GM19023 (cell line): Measurements from ENCODE around the gene PURA.

Experiments used
- ATAC-seq: cut with Tn5 transposase; IDR thresholded peaks from one replicate; pipeline ENCODE4 v1.9.1; 2021; ENCODE audit warnings: mild to moderate bottlenecking, moderate library complexity; ENCODE audit not compliant: unreplicated experiment

PURA gene

DNA sequence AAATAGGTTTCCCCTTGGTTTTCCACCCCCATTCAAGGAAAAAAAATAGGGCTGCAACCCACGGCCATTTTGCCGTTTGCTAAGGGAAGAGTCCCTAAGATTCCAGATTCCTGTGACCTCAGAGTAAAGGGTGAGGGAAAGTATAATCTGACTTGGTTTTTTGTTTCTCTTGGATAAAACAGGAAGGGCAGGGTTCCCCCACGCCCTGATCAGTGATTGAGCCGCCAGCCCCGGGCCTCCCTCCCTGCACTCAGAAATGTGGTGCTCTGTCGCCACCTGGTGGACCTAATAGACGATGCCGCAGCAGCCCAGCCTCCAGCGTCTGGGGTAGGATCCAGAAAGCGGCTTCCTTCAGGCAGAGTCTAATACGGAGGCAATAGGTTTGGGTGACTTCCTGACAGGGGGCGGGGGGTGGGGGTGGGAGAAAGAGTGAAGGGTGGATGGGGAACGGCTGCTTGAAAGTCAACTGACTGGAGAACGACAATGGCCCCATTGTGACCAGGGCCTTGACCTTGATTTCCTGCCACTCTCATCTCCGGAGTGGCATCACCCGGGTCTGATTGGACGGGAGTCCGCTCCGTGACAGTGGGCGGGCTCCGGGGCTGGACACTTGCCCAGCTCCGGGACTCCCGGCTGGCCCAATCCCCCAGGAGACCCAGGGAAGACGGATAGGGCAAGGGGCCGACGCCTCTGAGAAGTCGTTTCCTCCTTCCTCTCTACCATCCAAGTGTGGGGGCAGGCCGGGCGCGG is 43.3 kb downstream of the PURA start:
- ATAC-seq: peak; percentile 95

DNA sequence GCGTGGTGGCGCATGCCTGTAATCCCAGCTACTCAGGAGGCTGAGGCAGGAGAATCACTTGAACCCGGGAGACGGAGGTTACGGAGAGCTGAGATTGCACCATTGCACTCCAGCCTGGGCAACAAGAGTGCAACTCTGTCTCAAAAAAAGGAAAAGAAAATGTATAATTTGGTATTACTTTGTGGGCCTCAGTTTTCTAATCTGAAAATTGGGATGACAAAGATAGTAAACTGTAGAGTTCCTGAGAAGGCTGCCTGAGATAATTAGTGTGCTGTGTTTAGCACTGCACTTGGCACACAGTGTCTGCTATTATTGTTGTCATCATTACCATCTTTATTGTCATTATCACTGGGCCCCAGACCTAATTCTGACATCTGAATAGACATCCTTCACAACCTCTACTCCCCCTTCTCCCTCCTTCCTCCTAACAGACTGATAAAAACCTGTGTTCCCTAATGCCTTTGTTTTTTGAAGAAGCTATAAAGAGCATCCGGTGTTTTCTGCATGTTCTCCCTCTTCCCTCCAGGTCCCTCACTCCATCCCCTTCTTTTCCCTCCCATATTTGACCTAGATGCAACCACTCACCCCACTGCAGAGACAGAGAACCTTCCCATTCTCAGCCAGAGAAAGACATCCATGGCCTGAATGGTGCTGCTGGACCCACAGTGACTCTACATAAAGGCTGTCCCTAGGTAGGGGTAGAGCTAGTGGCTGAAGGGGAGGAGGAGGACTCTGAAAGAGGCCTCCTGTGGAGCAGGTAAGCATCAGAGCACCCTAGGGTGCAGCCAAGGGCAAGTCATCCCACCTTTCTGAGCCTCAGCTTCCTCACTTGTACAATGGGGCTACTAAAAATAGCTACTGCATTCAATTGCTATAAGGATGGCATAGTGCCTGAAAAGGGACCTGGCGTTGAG is 45.4 kb downstream of the PURA start:
- no peak for ATAC-seq

DNA sequence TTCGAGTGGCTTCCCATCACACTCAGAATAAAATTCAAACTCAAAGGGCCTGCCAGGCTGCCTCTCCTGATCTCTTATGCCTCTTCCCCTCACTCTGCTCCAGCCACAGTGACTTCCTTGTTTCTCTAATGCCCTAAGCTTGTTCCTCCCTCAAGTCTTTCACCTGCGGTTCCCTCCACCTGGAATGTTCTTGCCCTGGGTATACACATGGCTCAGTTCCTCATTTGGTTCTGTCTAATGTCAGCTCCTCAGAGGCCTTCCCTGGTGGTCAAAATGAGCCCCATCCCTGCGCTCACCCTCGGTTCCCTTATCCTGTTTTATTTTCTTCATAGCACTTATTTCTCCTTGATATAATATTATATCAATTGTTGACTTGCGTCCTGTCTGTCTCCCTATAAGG is 48.4 kb downstream of the PURA start:
- no peak for ATAC-seq

DNA sequence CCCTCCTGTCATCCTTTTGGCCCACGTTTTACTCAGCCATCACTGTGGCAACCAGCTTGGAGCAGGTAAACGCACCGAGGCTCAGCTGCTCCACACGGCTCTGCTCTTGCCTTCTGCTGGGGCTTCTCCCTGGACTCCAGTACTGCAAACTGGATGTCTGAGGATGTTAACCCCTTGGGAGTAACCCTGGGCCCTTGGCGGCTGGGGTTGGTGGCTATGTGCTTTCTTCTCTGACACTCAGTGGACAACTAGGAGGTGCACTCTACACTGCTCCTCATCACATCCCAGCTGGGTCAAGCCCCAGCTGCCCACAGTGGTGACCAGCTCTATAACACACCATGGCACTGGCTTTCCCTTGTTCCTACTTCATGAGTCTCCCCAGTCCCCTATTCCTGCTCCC is 48.9 kb downstream of the PURA start:
- ATAC-seq: no peak

DNA sequence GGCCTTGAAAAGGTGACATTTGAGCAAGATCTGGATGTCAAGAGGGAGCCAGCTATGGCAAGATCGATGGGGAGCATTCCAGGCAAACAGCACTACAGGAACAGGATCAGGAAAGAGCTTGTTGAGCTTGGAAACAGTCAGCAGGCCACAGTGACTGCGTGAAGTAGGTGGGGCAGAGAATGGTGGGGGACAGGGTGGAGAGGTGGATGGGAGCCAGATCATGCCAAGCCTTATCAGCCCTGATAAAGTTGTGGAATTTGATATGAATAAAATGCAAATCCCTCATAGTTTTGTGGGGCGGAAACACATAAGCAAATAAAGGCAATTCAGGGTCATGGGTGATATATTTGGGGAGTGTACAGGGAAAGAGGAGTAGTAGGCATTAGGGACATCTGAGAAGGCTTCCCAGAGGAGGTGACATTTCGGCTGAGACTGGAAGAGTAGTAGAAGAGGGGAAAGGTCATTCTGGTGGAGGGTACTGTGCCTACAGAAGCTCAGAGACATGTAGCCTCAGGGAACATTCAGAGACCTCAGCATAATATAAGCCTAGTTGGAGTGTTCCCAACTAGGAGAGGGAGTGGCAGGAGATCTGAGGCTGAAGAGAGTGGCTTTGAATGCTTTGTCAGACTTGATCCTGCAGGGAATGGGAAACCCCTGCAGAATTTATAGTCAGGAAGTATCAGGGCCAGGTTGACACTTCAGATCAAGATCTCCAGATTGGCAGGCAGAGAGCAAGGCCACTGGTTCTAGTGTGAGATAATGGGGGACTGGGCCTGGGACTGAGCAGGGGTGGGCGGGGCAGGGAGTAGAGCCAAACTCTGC is 51.4 kb downstream of the PURA start:
- ATAC-seq: no peak

DNA sequence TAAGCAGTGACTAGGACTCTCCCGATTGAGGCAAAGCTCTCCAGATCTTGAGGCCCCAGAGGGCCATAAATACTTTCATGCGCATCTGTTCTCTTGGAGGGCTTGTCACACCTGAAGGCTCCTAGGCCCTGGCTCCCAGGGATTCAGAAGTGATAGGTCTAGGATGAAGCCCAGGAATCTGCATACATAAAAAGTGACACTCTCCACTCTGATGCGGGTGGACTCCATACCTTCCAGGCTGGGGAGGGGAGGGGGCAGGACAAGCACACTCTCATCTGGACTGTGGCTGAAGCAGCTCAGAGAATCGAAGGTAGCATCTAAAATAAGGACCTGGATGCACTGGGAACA is 52.0 kb downstream of the PURA start:
- ATAC-seq: no peak

DNA sequence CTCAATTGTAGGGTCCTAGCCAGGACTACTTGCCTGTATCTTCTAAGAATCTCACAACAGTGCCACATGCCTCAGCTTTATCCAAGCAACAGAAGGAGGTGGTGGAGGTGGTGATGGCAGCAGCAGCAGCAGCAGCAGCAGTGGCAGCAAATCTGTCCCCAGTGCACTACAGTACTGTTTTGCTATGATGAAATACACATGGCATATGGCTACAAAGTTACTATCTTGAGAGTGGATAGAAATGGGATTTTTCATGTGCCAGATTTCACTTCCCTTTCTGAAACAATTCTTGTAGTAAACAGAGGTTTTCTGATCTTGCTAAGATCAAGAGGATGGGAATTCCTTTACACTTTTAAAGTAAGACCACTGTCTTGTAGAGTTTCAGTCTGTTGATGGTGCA is 53.0 kb downstream of the PURA start:
- ATAC-seq: no peak

DNA sequence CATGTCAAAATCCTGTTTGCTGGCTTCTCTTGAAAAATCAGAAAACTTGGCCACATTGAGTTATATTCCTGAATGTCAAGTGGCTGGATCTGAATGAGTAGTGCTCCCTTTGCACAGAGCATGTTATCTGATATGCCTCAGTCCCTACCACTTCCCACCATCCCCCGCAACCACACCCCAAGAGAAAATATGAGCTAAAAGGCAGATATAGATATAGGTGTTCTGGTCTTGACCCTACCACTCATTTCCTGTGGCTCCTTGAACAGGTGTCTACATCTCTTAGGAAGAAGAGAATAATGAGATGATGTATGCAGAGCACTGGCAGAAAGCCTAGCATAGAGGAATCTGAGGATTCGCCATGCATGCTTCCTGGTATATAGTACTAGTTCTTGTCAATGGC is 54.5 kb downstream of the PURA start:
- ATAC-seq: no peak

DNA sequence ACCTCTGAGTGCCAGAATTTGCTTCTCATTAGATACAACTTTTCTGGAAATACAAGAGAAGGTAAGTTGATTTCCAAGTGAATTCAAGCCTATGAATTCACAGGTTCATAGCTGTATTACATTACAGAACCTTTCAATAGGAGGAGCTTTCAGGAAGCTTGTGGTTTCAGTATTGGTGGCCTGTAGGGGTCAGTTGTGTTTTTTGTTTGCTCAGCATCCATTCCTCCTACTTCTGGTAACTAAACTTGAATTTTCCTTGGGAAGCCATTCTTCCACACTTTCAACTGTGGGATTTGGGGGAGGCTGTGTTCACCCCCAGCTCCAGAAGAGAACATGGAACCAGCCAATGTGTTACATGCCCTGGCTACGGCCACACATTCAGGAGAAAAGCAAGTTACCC is 55.5 kb downstream of the PURA start:
- ATAC-seq: no peak

DNA sequence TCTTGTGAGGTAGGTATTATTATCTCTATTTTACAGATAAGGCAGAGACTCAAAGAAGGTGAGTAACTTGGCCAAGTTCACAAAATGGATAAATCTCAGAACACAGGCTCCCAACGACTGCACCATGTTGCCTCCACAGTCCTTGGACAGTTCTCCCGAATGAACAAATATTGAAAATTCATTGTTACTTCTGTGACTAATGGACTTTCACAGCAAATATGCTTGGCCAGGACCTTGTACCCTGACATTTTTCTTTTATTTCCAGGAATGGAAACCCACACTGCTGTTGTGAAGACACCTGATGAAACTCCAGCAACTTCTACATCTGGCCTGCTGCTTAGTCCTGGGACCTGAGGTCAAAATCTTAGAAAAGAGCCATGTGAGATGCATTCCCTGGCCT is 58.6 kb downstream of the PURA start:
- no peak for ATAC-seq

DNA sequence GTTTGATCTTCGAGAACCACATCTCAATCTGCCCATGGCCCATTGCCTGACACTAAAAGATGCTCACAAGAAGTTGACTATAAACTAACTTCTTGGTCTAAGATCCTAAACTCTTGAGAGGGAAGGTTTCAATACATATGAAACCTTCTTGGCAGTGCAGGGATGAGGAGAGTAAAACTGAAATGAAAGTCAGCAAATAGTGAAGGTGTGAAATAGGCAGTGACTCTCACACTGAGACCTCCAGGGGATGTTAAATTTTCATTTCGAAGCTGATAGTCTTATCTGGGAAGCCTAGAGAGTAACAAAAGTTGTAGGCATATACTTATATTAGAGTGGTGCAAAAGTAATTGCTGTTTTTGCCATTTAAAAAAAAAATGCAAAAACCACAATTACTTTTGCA is 60.1 kb downstream of the PURA start:
- no peak for ATAC-seq

DNA sequence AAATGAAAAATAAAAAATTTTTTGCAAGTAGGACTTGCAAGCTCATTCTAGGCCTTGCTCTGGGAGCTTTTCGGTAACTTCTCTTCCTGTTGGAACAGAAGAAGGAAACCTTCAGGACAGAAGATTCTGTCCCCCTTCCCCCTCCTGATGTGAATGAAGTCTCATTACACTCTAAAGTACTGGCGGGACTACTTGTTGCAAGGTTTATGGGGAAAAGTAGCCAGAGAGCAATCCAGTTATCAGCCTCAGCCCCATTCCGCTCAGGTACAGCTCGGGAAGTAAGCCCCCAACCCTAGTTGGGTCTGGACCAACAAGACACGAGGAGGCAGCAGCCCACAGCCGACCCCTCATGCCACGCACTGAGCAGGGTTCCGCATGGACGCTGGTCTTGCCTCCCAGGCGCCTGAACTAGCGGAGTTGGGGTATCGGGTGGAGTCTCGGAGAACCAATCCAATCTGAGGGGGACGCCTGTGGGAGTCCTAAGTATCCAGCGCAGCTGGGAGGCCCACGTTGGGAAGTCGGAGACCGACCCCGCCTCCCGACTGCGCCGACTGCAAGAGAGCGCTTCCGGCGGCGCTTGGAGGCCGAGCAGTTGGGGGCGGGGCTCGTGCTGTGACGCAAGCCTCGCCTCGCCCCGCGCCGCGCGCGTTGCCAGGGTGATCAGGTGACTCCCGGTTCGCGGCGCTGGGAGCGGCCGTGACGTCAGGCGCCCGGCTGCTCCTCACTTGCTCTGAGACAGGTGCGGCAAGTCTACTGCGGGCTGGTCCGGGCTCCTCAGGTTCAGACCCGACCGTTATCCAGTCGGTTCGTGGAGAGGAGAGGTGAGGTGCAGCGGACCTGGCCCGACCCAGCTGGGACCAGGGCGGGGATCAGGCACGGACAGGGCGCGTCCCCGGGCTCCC is 60.8 kb downstream of the PURA start, which contains the start of gene CYSTM1:
TSS of gene CYSTM1 (plus strand) at position 724 of the 902 bp plus-strand sequence. CDS start 19,278 bp downstream, outside the sequence.
- peak; percentile 93 for ATAC-seq
